GM21619 (cell line): ENCODE measurements around the gene NR2E3.
"Not testable (repeated sequence)": the region's sequence is repeated elsewhere in the genome, so short reads cannot be mapped to it uniquely, and the experiment has no call there.

Experiments
- ATAC-seq: cut with Tn5 transposase; IDR thresholded peaks from one replicate; pipeline ENCODE4 v1.9.1; 2021; ENCODE audit not compliant: unreplicated experiment

Gene NR2E3

DNA sequence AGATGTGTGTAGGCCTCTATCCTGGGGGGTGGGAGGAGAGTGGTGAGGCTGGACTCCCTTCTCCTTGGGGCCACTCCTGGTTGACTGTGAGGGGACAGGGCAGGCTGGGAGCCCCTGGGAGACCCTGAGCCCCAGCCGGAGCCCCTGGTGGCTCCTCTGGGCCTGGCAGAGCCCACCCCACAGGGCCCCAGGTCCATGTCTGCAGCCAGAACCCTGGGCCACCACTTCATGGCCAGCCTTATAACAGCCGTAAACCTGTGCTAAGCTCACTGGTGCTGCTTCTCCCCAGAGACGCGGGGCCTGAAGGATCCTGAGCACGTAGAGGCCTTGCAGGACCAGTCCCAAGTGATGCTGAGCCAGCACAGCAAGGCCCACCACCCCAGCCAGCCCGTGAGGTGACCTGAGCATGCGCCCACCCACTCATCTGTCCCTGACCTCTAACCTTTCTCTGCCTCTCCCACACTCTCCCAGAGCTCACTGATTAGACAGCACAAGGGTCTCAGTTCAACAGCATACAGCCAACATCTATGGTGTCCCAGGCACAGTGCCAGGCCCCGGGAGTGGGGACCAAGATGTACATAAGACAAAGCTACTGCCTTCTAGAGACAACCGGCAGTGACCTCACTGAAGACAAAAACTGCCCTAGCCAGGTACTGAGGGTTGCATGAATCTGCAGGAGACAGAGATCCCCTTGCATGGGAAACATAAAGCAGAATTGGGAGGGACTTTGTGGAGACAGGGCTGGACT, 3.5 kb downstream of the NR2E3 start:
- ATAC-seq: no peak

DNA sequence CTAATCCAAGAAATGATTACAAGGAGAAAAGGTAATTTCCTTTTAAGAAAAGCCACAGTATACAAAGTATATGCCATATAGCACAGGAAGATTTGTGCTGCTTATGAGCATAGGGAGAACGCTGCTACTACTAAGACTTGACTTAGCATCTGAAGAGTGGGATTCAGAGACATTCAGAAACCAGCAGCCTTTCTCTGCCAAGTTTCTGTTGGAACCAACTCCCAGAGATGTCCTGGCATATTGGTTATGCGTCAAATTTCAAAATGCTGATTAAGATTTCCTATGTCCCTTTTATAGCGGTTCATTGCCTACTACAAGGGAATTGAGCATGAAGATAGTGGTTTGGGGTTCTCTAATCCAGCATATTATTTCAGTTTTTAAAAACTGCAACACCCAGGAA, 4.9 kb downstream of the NR2E3 start:
- ATAC-seq: no peak

DNA sequence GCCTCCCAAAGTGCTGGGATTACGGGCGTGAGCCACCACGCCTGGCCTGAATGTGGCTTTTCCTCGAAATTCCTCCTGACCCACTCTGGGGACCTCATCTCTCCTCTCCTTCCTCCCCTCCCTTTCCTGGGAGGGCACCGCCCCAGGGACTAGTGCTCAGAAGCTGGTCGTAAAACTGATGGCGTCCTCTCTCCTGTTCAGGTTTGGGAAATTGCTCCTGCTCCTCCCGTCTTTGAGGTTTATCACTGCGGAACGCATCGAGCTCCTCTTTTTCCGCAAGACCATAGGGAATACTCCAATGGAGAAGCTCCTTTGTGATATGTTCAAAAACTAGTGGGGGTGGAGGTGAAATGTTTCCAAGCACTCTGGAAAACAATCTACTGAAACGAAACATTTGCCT, 7.0 kb downstream of the NR2E3 start:
- no peak for ATAC-seq

DNA sequence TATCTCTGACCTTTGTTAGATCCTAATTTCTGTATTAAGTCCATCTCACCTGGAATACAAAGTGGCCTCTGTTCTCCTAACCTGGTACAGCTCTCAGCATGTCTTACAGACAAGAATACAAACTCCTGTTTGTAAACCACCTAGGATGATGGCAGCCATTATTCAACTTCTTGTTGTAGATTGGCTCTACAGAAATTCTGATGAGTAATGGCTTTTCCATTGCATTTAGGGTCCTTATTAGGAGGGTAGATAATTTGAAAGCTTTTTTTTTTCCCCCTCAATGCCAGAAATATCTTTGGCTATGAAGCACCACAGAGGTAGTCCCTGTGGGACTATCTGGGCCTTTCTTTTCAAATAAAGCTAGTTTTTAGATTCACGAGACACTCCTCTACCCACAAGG, 9.8 kb downstream of the NR2E3 start:
- no peak for ATAC-seq

DNA sequence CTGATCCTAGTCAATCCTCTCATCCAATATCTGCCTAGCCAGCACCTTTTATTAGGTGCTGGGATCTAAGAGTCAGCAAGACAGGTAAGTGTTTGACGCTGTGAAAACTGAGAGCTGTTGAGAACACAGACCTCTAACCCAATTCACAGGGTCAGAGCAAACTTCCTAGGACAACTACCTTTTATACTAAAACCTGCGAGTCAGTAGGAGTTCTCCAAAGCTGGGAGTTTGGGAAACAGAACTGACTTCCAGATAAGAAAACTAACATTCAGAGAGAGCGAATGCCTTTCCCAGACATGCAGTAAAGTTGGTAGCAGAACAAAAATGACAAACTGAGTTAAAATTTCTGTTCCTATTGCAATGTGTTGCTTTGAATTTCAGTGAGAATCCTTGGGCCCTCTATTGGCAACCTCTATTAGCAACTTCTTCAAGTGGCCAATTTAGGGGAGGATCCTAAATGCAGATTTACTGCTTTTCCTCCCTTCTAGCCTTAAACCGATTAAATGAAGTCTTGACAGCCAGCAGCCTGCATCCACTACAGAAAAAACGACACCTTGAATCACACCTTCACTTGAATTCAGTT, 11.3 kb downstream of the NR2E3 start:
- ATAC-seq: no peak

DNA sequence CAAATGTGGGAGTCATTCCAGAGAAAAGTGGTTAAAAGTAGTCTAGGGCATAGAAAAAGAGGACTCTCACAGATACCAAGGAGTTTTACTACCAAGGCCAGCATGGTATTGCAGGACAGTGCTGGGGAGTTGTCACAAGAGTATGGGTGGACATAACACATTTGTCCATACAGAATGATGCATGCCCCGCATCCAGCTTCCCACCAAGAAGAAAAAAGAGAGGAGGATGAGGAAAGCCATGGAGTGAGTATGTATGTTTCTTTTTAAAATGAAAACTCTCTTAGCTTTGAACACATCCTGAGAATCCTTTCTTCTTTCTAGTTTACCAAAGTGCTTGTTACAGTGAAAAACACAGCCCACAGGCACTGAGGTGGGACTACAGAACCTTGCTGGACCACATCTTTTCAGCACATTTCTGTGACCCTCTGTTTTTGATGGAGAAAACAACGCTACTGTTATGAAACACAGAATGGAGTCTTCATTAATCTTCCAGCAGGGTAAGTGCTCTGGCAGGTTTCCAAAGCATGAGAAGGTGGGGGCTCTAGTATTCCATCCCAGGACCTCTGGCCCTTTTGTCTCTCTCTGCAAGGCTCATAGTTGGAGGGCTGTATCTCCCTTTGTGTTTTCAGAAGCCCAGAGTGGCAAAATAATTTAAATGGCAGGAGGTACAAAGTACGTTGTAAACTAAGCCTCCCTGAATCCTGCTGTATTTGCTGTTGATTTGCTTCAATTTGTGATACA, 12.7 kb downstream of the NR2E3 start:
- ATAC-seq: no peak

DNA sequence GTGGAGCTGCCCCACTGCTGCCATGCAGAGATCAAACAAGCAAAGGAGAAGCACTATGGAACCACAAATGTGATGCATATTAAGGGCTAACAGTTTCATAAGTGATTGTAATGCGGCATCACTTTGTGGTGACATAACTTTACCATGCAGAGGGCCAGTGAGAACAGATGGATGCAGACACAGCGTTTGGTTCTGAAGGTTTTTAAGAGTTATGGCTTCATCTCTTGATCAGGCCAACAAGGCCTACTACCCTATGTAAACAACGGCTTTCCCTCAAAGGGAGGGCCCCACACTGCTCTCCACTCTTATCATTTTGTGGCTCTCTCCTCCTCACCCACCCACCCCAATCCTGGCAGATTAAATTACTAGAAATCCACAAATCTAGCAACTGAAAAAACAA, 13.4 kb downstream of the NR2E3 start:
- ATAC-seq: no peak

DNA sequence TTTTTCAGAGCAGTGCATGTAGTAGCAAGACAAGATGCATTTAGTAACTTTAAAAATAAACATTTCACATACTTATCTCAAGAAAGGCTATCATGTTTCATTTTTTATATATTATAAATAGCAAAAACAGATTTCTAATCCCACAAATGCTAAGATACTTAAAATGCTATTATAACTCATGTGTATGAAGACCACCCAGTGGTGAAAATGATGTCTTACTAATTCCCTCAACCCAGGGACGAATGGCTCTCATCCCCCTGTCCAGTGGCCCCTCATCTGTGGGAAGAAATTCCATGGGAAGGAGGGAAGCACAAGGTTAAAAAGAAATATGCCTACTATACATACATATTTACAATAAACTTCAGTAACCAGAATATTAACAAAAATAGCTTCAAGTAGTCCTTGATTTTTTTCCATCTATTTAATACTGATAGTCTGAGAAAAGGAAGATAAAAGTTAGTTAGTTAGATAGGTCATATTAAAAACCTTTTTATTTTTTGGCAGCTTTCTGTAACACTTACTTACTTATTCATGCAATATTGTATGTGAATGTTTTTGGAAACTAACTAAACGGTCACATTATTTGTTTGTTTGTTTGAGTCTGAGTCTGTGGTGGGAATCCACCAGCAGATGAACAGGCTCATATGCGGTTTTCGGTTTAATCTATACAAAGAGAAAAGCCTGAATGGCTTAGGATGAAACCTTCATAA, 14.8 kb downstream of the NR2E3 start:
- ATAC-seq: no peak

DNA sequence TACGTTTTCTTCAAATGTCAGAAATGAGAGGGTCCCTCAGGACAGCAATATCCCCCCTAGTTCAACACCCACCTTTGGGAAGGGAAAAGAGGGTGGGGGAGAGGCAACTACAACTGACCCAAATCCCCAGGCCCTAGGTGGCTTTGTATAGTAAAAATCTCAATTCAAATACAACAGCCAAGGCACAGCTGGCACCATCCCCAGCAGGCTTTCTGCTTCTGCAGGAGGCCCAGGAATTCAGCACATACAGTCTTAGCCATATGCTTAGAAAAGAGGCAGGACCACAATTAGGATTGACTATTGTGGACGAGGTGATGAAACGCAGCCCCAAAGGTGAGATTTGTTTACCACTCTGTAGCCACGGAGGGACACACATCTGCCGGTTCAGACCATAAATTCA, 15.8 kb downstream of the NR2E3 start:
- ATAC-seq: no peak

DNA sequence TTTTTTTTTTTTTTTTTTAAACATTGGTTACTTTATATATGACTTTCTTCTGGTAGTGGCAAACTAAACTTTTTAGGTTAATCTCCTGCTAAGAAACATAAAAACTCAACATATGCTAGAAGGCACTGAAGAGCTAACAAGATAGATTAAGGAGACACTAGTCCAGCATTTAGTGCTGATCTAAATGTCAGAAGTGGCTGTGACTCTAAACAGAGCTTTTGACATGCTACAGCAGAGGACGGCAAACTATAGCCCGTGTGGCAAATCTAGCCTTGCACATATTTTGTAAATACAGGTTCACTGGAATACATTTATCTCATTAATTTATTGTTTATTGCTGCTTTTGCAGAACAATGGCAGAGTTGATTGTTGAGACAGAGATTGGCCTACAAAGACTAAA, 20.6 kb downstream of the NR2E3 start:
- ATAC-seq: no peak

DNA sequence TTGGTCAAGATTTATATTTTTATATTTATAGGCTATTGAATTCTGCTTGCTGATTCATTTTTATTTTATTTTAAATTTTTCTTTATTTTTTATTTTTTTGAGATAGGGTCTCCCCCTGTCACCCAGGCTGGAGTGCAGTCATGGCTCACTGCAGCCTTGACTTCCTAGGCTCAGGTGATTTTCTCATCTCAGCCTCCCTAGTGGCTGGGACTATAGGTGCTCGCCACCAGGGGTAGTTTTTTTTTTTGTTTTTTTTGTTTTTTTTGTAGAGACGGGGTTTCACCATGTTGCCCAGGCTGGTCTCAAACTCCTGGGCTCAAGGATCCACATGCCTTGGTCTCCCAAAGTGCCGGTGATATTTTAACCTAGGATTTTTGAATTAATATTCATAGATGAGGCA, 31.2 kb downstream of the NR2E3 start:
- no peak for ATAC-seq

DNA sequence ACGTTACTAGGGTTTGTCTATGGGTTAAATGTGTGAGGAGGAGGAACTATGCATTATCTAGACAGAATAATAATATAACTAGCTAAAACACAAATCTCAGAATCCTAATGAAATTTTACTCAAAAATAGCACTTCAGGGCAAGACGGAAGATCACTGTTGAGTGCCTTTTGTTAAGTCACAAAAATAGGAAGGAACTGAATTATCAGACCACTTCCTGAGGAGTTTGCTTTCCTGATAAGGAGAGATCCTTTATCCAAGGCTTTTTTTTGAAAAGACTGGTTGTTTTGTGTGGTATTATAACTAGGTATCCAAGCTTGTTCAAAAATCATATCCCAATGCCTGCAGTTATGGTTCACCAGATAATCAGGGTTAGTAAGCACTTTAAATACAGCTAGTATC, 34.6 kb downstream of the NR2E3 start:
- ATAC-seq: no peak

DNA sequence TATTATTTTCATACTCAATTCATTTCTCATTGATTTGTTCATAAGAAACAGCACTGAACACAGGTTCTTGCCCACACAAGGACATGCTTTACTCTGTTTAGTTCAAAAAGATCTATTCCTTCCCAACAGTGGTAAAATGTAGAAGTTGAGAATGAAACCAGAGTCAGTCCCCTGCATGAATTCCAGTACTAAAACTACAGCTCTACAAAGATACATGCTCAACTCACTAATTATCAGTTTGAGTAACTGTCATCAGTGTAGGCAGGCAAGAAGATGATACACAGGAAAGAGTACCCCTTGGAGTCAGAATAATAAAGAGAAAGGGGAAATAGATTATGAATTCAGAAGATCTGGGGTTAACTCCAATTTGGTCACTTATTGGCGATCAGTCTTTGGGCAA, 43.2 kb downstream of the NR2E3 start:
- ATAC-seq: no peak

DNA sequence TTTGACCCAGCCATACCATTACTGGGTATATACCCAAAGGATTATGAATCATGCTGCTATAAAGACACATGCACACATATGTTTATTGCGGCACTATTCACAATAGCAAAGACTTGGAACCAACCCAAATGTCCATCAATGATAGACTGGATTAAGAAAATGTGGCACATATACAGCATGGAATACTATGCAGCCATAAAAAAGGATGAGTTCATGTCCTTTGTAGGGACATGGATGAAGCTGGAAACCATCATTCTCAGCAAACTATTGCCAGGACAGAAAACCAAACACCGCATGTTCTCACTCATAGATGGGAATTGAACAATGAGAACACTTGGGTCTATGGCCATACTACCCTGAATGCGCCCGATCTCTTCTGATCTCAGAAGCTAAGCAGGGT, 47.9 kb downstream of the NR2E3 start:
- not testable (repeated sequence) for ATAC-seq
